ENCODE results near the gene ABHD6. TPM values are rescaled to one million over a fixed set of nuclear protein-coding genes. Genes with fewer than 3 reads are reported as not detected.

Gene ABHD6
- total and polyA plus RNA-seq, 9 of the 15 experiments (the other 6 are each of a cell fraction or from before 2014, with no cell fraction given), result 0.53 to 3.6 (median 2.5) TPM

DNA sequence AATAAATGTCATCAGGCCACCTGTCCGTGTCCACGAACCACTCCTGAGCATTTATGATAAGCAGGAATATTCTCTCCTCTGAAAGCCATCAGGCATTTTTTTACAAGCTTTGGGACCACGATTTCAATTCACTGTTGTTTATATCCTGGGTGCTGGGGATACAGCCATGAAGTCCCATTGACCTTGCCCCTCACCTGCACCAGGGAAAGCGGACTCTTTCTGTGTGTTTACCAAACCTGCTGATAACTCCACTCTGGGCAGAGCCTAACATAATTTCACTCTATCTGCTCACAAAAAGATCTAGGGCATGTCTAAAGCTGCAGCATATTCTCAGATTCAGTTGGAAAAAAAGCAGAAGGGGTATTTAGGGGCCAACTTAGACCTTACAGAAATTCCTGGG is 31.6 kb upstream of the ABHD6 start:
- no peak for FAIRE-seq
- intact Hi-C loops (cut with micrococcal nuclease), result no loop called here

More for the DNA sequence above, 31.6 kb upstream of the ABHD6 start:
- DNase-seq (ENCODE audit: extremely low read depth in 1 of 4, low spot score in 3 of 4) (no peak), ATAC-seq (no peak)
- no TSS peak for BruUV-seq (replicated peaks)
- Histone ChIP-seq H4K20me1 (replicated peaks; ENCODE audit: control insufficient read depth, insufficient read depth, low read length) (no peaks in the 10 kb centered on the region), H3K9me1 (ENCODE audit: control insufficient read depth, insufficient read depth, low read length) (no peaks in the 10 kb centered on the region), H3K4me1 (replicated peaks in 1 of 2; ENCODE audit: control insufficient read depth in 2 of 2, insufficient read depth in 2 of 2, low read length in 2 of 2) (no peaks in the 10 kb centered on the region), H3K27ac (ENCODE audit: extremely low read depth, low read depth, low read length) (no peak overlapping the region), H3K9ac (ENCODE audit: insufficient read depth in 1 of 2, low read depth in 2 of 2, low read length in 2 of 2) (no peak overlapping the region), H3K79me2 (ENCODE audit: control insufficient read depth, insufficient read depth, low read length) (no peaks in the 10 kb centered on the region), H2AFZ (ENCODE audit: low read depth, low read length) (no peak overlapping the region), H3K4me2 (ENCODE audit: insufficient read depth, low read length) (no peak overlapping the region), H3K27me3 (ENCODE audit: control insufficient read depth in 2 of 2, insufficient read depth in 2 of 2, low read length in 2 of 2) (peaks cover 9 to 46% of the 10 kb centered on the region in 2 experiments; a peak in 4 of 5 replicates), H3K9me3 (replicated peaks; ENCODE audit: control insufficient read depth, insufficient read depth, low read depth, low read length) (no peaks in the 10 kb centered on the region), H3K4me3 (no peak overlapping the region), H3K36me3 (ENCODE audit: control insufficient read depth, insufficient read depth, low read length) (no peaks in the 10 kb centered on the region)
- in situ Hi-C loops (cut with MboI), result no loop called here
- TF ChIP-seq ZNF589 (CRISPR knock-in tag; IDR thresholded peaks at IDR 0.05; ENCODE audit: low read depth) (no peak), CXXC5 (CRISPR knock-in tag; IDR thresholded peaks at IDR 0.05) (no peak), GTF2E2 (tag; IDR thresholded peaks at IDR 0.05) (no peak), CHD2 (IDR thresholded peaks at IDR 0.05; ENCODE audit: low read depth, low read length) (no peak), ZFP36 (IDR thresholded peaks at IDR 0.05; ENCODE audit: low read depth, low read length, partially characterized antibody) (no peak), SRF (CRISPR knock-in tag; IDR thresholded peaks at IDR 0.05) (no peak), KHSRP (IDR thresholded peaks at IDR 0.05) (no peak), ZNF282 (CRISPR knock-in tag; IDR thresholded peaks at IDR 0.05) (no peak), ZNF76 (CRISPR knock-in tag; IDR thresholded peaks at IDR 0.05; ENCODE audit: borderline replicate concordance) (no peak)
- TF ChIP-seq, protein P1, sequence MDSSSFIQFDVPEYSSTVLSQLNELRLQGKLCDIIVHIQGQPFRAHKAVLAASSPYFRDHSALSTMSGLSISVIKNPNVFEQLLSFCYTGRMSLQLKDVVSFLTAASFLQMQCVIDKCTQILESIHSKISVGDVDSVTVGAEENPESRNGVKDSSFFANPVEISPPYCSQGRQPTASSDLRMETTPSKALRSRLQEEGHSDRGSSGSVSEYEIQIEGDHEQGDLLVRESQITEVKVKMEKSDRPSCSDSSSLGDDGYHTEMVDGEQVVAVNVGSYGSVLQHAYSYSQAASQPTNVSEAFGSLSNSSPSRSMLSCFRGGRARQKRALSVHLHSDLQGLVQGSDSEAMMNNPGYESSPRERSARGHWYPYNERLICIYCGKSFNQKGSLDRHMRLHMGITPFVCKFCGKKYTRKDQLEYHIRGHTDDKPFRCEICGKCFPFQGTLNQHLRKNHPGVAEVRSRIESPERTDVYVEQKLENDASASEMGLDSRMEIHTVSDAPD (CRISPR knock-in tag; IDR thresholded peaks at IDR 0.05), result no peak
- TF ChIP-seq, protein P2, sequence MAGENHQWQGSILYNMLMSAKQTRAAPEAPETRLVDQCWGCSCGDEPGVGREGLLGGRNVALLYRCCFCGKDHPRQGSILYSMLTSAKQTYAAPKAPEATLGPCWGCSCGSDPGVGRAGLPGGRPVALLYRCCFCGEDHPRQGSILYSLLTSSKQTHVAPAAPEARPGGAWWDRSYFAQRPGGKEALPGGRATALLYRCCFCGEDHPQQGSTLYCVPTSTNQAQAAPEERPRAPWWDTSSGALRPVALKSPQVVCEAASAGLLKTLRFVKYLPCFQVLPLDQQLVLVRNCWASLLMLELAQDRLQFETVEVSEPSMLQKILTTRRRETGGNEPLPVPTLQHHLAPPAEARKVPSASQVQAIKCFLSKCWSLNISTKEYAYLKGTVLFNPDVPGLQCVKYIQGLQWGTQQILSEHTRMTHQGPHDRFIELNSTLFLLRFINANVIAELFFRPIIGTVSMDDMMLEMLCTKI (IDR thresholded peaks at IDR 0.05; ENCODE audit: partially characterized antibody), result no peak
- TF ChIP-seq, protein P3, sequence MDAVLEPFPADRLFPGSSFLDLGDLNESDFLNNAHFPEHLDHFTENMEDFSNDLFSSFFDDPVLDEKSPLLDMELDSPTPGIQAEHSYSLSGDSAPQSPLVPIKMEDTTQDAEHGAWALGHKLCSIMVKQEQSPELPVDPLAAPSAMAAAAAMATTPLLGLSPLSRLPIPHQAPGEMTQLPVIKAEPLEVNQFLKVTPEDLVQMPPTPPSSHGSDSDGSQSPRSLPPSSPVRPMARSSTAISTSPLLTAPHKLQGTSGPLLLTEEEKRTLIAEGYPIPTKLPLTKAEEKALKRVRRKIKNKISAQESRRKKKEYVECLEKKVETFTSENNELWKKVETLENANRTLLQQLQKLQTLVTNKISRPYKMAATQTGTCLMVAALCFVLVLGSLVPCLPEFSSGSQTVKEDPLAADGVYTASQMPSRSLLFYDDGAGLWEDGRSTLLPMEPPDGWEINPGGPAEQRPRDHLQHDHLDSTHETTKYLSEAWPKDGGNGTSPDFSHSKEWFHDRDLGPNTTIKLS (IDR thresholded peaks at IDR 0.05; ENCODE audit: borderline replicate concordance, low read depth), result no peak
- TF ChIP-seq, protein P4, sequence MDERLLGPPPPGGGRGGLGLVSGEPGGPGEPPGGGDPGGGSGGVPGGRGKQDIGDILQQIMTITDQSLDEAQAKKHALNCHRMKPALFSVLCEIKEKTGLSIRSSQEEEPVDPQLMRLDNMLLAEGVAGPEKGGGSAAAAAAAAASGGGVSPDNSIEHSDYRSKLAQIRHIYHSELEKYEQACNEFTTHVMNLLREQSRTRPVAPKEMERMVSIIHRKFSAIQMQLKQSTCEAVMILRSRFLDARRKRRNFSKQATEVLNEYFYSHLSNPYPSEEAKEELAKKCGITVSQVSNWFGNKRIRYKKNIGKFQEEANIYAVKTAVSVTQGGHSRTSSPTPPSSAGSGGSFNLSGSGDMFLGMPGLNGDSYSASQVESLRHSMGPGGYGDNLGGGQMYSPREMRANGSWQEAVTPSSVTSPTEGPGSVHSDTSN (CRISPR knock-in tag; IDR thresholded peaks at IDR 0.05; ENCODE audit: low read depth), result no peak
- TF ChIP-seq, protein P4 (tag; conservative IDR thresholded peaks at IDR 0.05; ENCODE audit: low read depth), result no peak
- WGBS (ENCODE audit: insufficient coverage, low coverage, missing lambda C conversion rate), result 13% methylated on average over 2 of the region's 4 CpGs
- ChIA-PET POLR2A (no interaction called here), CTCF (ENCODE audit: low intra/inter-chr PET ratio) (no interaction called here)

Data from K562 (cell line).